Heart left ventricle (tissue), 13 donors: ENCODE measurements around the gene PCSK5.

ENCODE experiments used
- CTCF ChIP-seq, 12 donors: fragments of 200-600 bp; sonication (generic) in 4 of 12; IDR thresholded peaks; one replicate each; pipeline versions ENCODE4 v1.5.0 to v1.8.0; 2018 to 2022; ENCODE audit warnings: antibody characterized with exemption in 12 of 12, mild to moderate bottlenecking in 5 of 12
- POLR2A ChIP-seq, 2 donors: fragments of 450-650 bp; IDR thresholded peaks; one replicate each; pipeline ENCODE4 v1.6.1; 2017; ENCODE audit warnings: antibody characterized with exemption in 2 of 2, mild to moderate bottlenecking in 2 of 2, moderate library complexity in 2 of 2
- donor health status: ischemic (EF 13 %, LVEDD 7.1; RV severe dilation, severe dysfunction).
- donor health status: DM: no; HTN: yes; CAD: no.
- donor health status: DM: no; HTN: no; CAD: no.
- donor health status: ischemic (EF 25% LVEDD 6.9; RV normal size, moderate dysfunction).
- donor health status: ischemic (EF 25% LVEDD 5.7; RV mildly dilated, moderate dysfunction).
- donor health status: ischemic (EF 35%, LVEDD 5.7; RV mildly dilated, moderate dysfunction).
- donor health status: nonischemic (EF 11% LVEDD 7.7; RV severe dilation, severe dysfunction).
- donor health status: DM: yes; HTN: yes; CAD: no.
- donor health status: PGD.
- donor health status: ischemic (EF 29% LVEDD 5.4; RV normal size, mild dysfunction).
- donor health status: nonischemic (EF 23%, LVEDD 6.1; RV moderate dilation, normal function).

- TF ChIP-seq POLR2A (IDR thresholded peaks at IDR 0.05), result no peak
- TF ChIP-seq CTCF (IDR thresholded peaks at IDR 0.05), result no peak
These were observed 301.0 kb downstream of the PCSK5 start for GRCh38 chr9:76191493-76191892.
